HepG2 (cell line): ENCODE measurements around the gene INSRR. TPM values are rescaled to one million over a fixed set of nuclear protein-coding genes. Genes with fewer than 3 reads are reported as not detected.
A peak's percentile ranks its signal among the peaks of the same experiment; 100 is the strongest.

Experiments
- HNF4G ChIP-seq, 2 experiments: sonication (generic) in 1 of 2; formaldehyde crosslinking in 1 of 2; IDR thresholded peaks; 2 replicates each; pipeline versions ENCODE4 v1.4.0 to v1.6.1; 2011 to 2020; ENCODE audit warnings: borderline replicate concordance in 2 of 2, low read depth in 2 of 2, mild to moderate bottlenecking in 2 of 2, low read length in 1 of 2, missing genetic modification reagents in 1 of 2, moderate library complexity in 1 of 2
- MXI1 ChIP-seq: IDR thresholded peaks from 3 replicates; pipeline ENCODE4 v1.6.1; 2012; ENCODE audit warnings: low read depth, low read length, inconsistent platforms, borderline replicate concordance
- PAF1 ChIP-seq: IDR thresholded peaks from 2 replicates; pipeline ENCODE4 v1.6.1; 2016; ENCODE audit warnings: missing genetic modification reagents, missing compliant biosample characterization
- PHF8 ChIP-seq: sonication (generic); formaldehyde crosslinking; IDR thresholded peaks from 2 replicates; pipeline ENCODE4 v1.5.0; 2020; ENCODE audit warnings: missing genetic modification reagents
- RBM39 ChIP-seq: fragments of 200-400 bp; formaldehyde crosslinking; IDR thresholded peaks from one replicate; pipeline ENCODE4 v1.6.1; 2018; ENCODE audit warnings: antibody characterized with exemption, mild to moderate bottlenecking, low read depth, low read length; ENCODE audit not compliant: poor library complexity, severe bottlenecking
- SIN3B ChIP-seq: fragments of 150-350 bp; IDR thresholded peaks from 2 replicates; pipeline ENCODE4 v1.6.1; 2014; ENCODE audit warnings: low read length
- USF2 ChIP-seq, 2 experiments: sonication (generic) in 1 of 2; formaldehyde crosslinking in 1 of 2; IDR thresholded peaks; 2 replicates each; pipeline versions ENCODE4 v1.5.1 to v1.6.1; 2011 to 2020; ENCODE audit warnings: borderline replicate concordance in 1 of 2, low read depth in 1 of 2, low read length in 1 of 2, mild to moderate bottlenecking in 1 of 2, missing genetic modification reagents in 1 of 2, moderate library complexity in 1 of 2
- ZC3H13 ChIP-seq: sonication (generic); formaldehyde crosslinking; IDR thresholded peaks from 2 replicates; pipeline ENCODE4 v1.8.1; 2023; ENCODE audit warnings: mild to moderate bottlenecking, missing genetic modification reagents, moderate library complexity
- ZNF24 ChIP-seq: fragments of 450-650 bp; IDR thresholded peaks from 2 replicates; pipeline ENCODE4 v1.6.1; 2017; ENCODE audit warnings: antibody characterized with exemption, mild to moderate bottlenecking
- ZNF251 ChIP-seq: sonication (generic); formaldehyde crosslinking; IDR thresholded peaks from 2 replicates; pipeline ENCODE4 v1.9.0; 2021; ENCODE audit warnings: mild to moderate bottlenecking, missing genetic modification reagents
- ZNF367 ChIP-seq: sonication (generic); formaldehyde crosslinking; IDR thresholded peaks from 2 replicates; pipeline ENCODE4 v1.4.0; 2020; ENCODE audit warnings: missing genetic modification reagents, borderline replicate concordance
- polyA plus RNA-seq, 8 experiments: library from polyadenylated mRNA; depleted of rRNA in 3 of 8; stranded (reverse) in 7 of 8; unstranded in 1 of 8; fragments of >200 nt; fragmentation: Illumina TruSeq in 4 of 8; extraction: Trizol in 4 of 8; gene quantifications; 2 replicates each; pipeline versions ENCODE4 v1.2.1 to v1.2.3, GENCODE V29; 2011 to 2016; ENCODE audit warnings: low read depth in 4 of 8, missing spikeins in 1 of 8, mixed read lengths in 1 of 8; ENCODE audit not compliant: insufficient read depth in 1 of 8
- total RNA-seq, 5 experiments: library from RNA; depleted of rRNA; stranded (reverse); fragments of >200 nt; fragmentation: Illumina TruSeq; extraction: Trizol; gene quantifications; 2 replicates each; pipeline ENCODE4 v1.2.3, GENCODE V29; 2016; ENCODE audit warnings: low read depth in 1 of 5
- TF ChIP-seq, protein P1 (sequence below): sonication (generic); formaldehyde crosslinking; IDR thresholded peaks from 2 replicates; pipeline ENCODE4 v1.4.0; 2020; ENCODE audit warnings: mild to moderate bottlenecking, missing genetic modification reagents, borderline replicate concordance
- TF ChIP-seq, protein P2 (sequence below): sonication (generic); formaldehyde crosslinking; IDR thresholded peaks from 2 replicates; pipeline ENCODE4 v1.8.1; 2023; ENCODE audit warnings: missing genetic modification reagents, mild to moderate bottlenecking, borderline replicate concordance
- TF ChIP-seq, protein P3 (sequence below): IDR thresholded peaks from 2 replicates; pipeline ENCODE4 v1.6.1; 2012; ENCODE audit warnings: low read length, improper control_type of control experiment

INSRR gene
- total and polyA plus RNA-seq, 2 of the 13 experiments (the other 11 are each of a cell fraction or from before 2014, with no cell fraction given) = not detected

DNA sequence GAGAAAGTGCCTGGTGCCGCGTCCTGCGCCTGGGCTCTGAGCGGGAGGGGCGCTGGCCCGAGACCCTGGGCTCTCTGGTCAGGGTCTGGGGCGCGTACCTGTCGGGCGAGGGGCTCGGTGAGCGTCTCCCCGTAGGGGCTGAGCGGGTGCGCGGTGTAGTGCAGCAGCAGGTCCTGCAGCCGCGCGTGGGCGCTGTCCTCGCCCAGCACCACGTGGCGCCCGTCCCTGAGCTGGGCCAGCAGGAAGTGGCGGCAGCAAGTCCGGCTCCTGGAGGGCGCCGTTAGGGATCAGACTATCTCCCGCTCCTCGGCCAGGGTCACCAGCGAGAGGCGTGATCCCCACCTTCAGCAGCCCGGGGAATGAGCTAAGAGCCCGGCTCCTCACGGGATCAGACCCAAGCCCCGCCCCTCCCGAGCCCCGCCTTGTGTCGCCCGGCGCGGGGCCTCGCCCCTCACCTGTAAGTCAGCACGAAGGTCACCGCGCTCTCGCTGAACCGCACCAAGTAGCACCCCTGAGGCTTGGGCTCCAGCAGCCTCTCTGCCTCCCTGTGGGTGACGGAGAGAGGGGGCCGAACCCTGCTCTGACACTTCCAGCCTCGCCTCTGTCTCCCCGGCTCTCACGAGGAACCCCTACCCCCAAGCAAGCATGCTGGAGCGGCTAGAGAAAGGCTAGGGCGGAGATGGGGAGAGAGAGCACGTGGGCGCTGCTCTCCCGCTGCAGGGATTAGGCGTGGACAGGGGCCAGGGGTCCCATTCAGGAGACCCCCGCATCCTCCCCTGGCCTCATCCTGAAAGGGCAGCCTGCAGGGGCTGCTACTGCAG lies 45.0 kb downstream of the INSRR start (continued):
- TF ChIP-seq, protein P1, sequence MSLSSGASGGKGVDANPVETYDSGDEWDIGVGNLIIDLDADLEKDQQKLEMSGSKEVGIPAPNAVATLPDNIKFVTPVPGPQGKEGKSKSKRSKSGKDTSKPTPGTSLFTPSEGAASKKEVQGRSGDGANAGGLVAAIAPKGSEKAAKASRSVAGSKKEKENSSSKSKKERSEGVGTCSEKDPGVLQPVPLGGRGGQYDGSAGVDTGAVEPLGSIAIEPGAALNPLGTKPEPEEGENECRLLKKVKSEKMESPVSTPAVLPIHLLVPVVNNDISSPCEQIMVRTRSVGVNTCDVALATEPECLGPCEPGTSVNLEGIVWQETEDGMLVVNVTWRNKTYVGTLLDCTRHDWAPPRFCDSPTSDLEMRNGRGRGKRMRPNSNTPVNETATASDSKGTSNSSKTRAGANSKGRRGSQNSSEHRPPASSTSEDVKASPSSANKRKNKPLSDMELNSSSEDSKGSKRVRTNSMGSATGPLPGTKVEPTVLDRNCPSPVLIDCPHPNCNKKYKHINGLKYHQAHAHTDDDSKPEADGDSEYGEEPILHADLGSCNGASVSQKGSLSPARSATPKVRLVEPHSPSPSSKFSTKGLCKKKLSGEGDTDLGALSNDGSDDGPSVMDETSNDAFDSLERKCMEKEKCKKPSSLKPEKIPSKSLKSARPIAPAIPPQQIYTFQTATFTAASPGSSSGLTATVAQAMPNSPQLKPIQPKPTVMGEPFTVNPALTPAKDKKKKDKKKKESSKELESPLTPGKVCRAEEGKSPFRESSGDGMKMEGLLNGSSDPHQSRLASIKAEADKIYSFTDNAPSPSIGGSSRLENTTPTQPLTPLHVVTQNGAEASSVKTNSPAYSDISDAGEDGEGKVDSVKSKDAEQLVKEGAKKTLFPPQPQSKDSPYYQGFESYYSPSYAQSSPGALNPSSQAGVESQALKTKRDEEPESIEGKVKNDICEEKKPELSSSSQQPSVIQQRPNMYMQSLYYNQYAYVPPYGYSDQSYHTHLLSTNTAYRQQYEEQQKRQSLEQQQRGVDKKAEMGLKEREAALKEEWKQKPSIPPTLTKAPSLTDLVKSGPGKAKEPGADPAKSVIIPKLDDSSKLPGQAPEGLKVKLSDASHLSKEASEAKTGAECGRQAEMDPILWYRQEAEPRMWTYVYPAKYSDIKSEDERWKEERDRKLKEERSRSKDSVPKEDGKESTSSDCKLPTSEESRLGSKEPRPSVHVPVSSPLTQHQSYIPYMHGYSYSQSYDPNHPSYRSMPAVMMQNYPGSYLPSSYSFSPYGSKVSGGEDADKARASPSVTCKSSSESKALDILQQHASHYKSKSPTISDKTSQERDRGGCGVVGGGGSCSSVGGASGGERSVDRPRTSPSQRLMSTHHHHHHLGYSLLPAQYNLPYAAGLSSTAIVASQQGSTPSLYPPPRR (CRISPR knock-in tag) = peak; percentile 51; the same call in 1 of the 2 replicates
- peak; percentile 46; the same call in 1 of the 2 replicates for TF ChIP-seq ZNF367
- no peak for TF ChIP-seq RBM39
- TF ChIP-seq ZNF251 = peak; percentile 53; the same call in 1 of the 2 replicates
- no peak for TF ChIP-seq ZNF24
- TF ChIP-seq, protein P2, sequence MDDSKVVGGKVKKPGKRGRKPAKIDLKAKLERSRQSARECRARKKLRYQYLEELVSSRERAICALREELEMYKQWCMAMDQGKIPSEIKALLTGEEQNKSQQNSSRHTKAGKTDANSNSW = 0 out of 2 replicates have a peak, but pooled peaks have one; percentile 51
- peak; percentile 52; the same call in 1 of the 2 replicates for TF ChIP-seq USF2 (IDR thresholded peaks at IDR 0.05; ENCODE audit: low read depth, low read length)
- peak; percentile 72; the same call in 1 of the 2 replicates for TF ChIP-seq USF2 (CRISPR knock-in tag; IDR thresholded peaks at IDR 0.05; ENCODE audit: borderline replicate concordance)
- no peak for TF ChIP-seq HNF4G (IDR thresholded peaks at IDR 0.05; ENCODE audit: borderline replicate concordance, low read depth, low read length)
- no peak for TF ChIP-seq HNF4G (CRISPR knock-in tag; IDR thresholded peaks at IDR 0.05; ENCODE audit: borderline replicate concordance, low read depth)
- no peak for TF ChIP-seq PAF1 (CRISPR knock-in tag)
- TF ChIP-seq, protein P3, sequence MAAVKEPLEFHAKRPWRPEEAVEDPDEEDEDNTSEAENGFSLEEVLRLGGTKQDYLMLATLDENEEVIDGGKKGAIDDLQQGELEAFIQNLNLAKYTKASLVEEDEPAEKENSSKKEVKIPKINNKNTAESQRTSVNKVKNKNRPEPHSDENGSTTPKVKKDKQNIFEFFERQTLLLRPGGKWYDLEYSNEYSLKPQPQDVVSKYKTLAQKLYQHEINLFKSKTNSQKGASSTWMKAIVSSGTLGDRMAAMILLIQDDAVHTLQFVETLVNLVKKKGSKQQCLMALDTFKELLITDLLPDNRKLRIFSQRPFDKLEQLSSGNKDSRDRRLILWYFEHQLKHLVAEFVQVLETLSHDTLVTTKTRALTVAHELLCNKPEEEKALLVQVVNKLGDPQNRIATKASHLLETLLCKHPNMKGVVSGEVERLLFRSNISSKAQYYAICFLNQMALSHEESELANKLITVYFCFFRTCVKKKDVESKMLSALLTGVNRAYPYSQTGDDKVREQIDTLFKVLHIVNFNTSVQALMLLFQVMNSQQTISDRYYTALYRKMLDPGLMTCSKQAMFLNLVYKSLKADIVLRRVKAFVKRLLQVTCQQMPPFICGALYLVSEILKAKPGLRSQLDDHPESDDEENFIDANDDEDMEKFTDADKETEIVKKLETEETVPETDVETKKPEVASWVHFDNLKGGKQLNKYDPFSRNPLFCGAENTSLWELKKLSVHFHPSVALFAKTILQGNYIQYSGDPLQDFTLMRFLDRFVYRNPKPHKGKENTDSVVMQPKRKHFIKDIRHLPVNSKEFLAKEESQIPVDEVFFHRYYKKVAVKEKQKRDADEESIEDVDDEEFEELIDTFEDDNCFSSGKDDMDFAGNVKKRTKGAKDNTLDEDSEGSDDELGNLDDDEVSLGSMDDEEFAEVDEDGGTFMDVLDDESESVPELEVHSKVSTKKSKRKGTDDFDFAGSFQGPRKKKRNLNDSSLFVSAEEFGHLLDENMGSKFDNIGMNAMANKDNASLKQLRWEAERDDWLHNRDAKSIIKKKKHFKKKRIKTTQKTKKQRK = no peak
- 0 out of 2 replicates have a peak, but pooled peaks have one; percentile 36 for TF ChIP-seq ZC3H13 (CRISPR knock-in tag)
- TF ChIP-seq SIN3B = no peak
- TF ChIP-seq MXI1 = peak; percentile 77; the same call in 2 of the 3 replicates
- peak; percentile 69 for TF ChIP-seq PHF8 (CRISPR knock-in tag)
